GM12865 (cell line): Measurements from ENCODE around the gene PLEKHM1.

ENCODE experiments used
- DNase-seq: peaks from one replicate; pipeline ENCODE4 v3.0.0; 2010; ENCODE audit warnings: low read depth
- H3K4me3 ChIP-seq: 2 replicates; pipeline ENCODE4 v1.5.1; 2011; ENCODE audit warnings: mild to moderate bottlenecking, low read depth, low read length, control low read depth
- TF ChIP-seq, protein P1 (sequence below): IDR thresholded peaks from 2 replicates; pipeline ENCODE4 v1.5.1; 2011; ENCODE audit warnings: low read length, control low read depth, low read depth, inconsistent platforms; ENCODE audit not compliant: insufficient read depth; ENCODE audit errors: missing control alignments

PLEKHM1 gene

DNA sequence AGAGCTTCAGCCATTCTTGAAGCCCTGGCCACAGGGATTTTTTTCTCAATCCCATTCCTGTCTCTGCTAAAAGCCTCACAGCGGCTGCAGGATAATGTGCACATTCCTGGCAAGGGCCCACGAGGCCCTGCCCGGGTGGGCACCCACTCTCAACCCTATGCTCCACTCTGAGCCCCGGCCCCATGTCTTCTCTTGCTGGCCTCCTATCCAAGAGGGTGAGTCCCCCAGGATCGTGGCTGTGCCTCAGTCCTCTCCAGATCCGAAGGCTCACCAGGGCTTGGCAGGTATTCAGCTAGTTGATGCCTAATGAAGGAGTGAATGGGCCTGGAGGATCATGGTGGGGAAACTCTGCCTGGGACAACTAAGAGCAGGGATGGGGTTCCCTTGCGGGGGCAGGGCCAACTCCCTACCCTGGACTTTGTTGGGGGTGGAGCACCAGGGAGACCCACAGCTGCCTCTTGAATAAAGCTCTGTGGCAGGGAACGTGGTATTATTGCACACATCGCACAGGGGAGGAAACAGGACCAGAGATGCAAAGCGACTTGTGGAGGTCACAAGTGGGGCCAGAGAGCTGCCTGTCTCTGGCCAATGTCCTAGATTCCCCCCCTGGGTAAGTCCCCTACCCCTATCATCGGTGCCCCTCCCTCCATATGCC, 63.2 kb downstream of the PLEKHM1 start:
- TF ChIP-seq, protein P1, sequence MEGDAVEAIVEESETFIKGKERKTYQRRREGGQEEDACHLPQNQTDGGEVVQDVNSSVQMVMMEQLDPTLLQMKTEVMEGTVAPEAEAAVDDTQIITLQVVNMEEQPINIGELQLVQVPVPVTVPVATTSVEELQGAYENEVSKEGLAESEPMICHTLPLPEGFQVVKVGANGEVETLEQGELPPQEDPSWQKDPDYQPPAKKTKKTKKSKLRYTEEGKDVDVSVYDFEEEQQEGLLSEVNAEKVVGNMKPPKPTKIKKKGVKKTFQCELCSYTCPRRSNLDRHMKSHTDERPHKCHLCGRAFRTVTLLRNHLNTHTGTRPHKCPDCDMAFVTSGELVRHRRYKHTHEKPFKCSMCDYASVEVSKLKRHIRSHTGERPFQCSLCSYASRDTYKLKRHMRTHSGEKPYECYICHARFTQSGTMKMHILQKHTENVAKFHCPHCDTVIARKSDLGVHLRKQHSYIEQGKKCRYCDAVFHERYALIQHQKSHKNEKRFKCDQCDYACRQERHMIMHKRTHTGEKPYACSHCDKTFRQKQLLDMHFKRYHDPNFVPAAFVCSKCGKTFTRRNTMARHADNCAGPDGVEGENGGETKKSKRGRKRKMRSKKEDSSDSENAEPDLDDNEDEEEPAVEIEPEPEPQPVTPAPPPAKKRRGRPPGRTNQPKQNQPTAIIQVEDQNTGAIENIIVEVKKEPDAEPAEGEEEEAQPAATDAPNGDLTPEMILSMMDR, result no peak
- no peak overlapping the region for H3K4me3 ChIP-seq
- no peak for DNase-seq

DNA sequence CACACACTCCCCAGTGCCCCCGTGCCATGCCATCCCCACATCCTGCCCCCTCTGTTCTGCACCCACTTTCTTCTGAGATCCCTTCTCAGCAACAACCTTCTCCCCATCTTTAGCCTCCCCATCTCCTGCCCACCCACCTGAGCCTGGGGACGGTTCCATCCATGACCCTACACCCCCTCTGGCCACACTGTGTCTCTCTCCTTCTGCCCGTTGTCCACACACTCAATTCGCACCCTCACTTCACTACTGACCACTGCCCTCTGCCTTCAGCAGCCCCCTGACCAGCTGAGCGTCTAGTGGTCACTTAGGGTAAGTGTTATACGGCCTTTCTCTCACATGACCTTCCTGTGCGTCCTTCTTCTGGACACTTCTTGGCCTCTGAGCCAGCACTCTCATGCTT, 64.0 kb downstream of the PLEKHM1 start:
- DNase-seq, result no peak
- no peak overlapping the region for H3K4me3 ChIP-seq
- TF ChIP-seq, protein P1, result no peak

DNA sequence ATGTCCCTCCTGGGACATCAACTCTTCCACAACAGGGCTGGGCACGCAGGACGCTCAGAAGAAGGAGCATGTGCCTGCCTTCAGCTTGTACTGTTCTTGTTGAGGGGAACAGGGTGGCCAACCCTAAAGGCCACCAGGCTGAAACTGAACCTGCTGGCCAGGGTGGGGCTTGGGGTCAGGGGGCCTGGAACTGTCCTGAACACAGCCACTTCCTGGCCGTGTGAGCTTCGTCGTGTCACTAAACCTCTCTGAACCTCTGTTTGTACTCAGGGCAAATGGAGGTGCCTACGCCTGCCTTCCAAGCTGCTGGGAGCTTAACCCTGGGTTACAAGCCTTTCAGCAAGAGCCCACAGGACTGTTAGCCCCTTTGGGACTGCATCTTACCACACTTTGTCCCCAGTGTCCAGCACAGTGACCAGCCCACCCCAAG, 64.5 kb downstream of the PLEKHM1 start:
- TF ChIP-seq, protein P1, result no peak
- no peak for DNase-seq
- H3K4me3 ChIP-seq, result no peak overlapping the region

DNA sequence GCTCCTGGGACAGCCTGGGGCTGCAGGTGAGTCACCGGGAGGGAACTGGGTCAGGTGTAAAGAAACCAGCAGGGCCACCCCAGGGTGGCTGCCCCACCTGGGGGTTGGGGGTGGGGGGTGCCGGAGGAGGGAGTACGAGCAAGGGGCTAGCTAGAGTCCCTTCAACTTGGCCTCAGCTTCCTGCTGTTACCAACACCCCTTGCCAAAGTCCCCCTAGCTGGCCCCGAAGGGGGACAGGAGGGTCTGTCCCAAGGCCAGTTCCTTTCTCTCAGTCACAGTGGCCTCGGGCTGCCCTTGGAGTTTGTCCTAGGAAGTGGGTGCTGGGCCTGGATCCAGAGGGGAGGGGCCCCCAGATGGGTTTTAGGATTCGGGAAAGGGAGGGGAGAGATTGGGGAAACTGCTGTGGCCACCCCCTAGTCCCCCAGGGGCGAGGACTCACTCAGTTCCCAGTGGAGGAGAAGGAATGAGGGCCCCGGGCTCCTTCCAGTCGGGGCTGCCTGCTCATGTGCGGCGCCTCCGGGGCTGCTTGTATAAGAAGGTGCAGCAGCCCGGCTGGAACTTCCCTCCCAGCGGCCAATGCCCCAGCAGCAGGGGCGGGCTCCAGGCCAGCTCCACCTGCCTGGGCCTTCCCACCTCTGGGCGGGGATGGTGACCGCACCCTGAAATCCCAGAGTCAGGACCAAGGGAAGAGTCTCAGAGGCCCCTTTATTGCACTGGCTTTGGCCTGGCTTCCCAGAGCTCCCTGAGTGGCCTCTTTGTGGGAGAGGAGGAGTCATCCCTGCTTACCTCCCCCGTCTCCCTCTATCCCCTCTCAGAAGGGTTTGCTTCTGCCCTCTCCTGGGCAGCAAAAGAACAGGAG, 65.2 kb downstream of the PLEKHM1 start:
- DNase-seq, result no peak
- TF ChIP-seq, protein P1, result no peak
- no peak overlapping the region for H3K4me3 ChIP-seq

DNA sequence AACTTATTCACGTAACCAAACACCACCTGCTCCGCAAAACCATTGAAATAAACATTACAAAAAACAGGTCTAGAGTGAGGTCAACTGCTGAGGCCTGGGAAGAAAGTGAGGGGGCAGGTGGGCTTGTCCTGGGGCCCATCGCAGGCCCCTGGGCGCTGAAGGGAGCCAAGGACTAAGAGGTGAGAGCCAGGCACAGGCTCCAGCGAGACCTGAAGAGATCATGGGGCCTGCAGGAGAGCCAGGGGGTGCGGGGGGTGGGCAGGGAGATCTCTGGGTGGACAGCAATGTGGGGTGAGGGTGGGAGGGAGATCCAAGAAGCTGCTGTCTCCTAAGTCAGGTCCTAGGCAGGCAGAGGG, 65.8 kb downstream of the PLEKHM1 start:
- TF ChIP-seq, protein P1, result no peak
- no peak overlapping the region for H3K4me3 ChIP-seq
- DNase-seq, result no peak

DNA sequence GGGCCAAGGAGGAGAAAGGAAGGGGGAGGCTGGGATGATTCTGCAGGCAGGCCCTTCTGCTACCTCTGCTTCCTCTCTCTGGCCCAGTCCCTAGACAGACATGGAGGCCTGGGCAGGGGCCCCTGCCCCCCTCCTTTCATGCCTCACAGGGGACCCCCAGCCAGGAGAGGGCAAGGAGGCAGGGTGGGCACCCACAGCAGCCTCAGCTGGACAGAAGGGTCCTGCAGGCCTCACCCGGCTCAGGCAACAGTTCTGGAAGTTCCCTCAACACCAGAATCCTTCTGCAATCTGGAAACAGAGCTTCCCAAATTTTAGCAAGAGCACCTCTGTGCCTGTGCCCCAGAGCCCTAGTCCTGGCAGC, 66.6 kb downstream of the PLEKHM1 start:
- TF ChIP-seq, protein P1, result no peak
- H3K4me3 ChIP-seq, result no peak overlapping the region
- no peak for DNase-seq
